SIG-M5 (cell line): ENCODE results near the gene TSEN34.
"Not testable (repeated sequence)": the region's sequence is repeated elsewhere in the genome, so short reads cannot be mapped to it uniquely, and the experiment has no call there.

ENCODE experiments used
- DNase-seq: peaks from one replicate; lab custom pipeline; 2025; lab: John Stamatoyannopoulos, UW

The TSEN34 gene

DNA sequence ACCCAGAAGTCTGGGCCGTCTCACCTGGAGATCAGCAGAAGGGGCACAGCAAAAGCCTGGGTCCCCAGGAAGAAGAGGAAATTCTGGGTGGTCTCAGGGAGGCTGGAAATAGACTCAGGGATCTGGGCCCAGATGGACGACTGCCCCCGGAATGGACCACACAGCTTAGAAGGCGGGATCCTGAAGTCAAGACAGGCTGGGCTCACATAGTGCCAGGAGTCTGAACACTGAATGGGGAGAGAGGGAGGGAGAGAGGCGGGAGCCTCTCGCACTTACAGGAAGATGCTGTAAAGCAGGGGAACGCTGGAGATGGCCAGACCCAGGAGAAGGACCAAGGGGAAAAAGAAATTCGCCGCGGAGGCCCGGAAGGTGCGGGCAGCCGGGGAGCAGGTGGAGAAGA lies 30.3 kb upstream of the TSEN34 start:
- no peak for DNase-seq

DNA sequence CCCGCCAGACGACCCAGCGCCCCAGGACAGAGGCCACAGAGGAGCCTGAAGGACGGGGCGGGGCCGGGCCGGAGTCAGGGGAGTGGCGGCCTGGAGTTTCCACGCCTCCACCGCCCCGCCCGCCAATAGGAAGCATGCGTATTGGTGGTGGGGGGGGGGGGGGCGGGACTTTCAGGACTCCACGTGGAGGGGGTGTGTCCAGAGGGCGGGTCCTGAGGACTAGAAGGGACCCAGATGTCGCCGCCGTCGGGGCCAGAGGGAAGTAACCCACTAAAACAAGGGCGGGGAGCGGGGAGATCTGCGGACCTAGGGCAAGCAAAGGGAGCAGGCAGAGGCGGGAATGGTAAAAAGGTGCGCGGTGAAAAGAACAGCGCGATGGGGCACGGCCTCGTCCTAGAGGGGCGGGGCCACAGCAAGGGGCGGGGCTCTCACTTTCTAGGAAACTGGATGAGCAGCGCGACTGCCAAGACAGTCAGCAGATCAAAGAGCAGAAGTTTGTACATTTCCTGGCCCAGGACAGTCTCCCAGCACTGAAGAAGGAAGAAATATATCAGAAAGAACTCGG lies 28.8 kb upstream of the TSEN34 start:
- DNase-seq = peak; percentile 16

DNA sequence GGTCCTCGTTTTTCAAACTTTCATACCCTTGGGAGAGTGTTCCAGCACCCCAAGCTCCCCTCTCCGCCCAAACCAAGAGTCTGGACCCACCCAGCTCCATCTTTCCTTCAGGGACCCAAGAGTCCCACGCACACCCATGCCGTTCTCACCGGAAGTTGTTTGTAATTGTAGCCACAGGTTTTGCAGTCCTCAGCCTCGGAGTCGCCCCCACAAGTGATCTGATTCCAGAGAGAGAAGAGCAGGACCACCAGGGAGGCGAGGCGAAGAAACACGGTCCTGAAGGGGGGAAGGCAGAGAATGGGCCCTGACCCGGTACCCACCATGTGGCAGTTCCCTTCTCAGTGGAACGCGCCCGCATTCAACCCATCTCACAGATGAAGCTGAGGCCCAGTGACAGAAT lies 28.2 kb upstream of the TSEN34 start:
- DNase-seq = no peak

DNA sequence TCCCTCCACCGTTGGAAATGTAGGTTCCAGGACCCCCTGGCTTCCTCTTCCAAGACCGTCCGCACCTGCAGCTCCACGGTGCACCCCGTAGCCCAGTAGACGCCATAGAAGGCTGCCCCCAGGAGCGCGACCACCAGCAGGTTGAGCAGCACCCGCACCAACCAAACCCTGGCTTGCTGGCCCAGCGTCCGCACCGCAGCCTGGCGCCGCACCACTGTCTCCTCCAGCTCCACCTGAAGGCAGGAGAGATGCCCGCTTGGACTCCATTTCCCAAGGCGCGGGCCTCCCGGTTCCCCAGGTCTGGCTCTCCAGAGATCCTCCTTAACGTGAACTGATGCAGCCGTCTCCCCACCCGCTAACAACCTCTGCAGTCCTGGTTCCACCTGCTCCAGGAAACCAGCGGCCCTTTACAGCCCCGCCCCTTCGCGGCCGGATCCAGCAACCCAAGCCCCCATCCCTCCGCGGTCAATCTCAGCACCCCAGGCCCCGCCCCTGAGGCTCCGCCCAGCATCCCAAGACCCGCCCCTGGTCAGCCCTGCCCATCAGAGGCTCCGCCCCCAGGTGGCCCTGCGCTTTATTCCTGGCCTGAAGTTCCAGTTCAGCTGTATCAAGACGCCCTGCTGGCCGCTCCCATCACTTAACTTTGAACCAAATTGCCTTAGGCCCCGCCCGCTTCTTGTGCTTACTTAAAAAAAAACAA lies 26.6 kb upstream of the TSEN34 start:
- no peak for DNase-seq

DNA sequence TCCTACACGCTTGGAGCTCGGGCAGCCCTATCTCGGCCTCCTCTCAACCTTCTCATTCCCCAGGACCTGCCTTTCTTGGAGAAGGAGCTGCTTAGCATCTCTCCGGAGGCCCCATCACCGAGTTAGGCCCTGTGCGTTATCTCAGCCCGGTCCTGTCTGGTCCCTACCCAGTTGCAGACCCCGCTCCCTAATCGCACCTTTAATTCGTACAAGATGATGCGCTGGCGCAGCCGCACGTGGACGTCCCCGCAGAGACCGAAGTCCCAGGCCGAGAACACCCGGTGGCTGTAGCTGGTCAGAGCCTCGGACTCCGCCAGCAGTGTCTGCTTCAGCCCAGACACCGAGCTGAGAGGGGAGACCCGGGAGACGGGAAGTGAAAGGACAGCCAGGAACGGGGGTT lies 25.9 kb upstream of the TSEN34 start:
- DNase-seq = no peak

DNA sequence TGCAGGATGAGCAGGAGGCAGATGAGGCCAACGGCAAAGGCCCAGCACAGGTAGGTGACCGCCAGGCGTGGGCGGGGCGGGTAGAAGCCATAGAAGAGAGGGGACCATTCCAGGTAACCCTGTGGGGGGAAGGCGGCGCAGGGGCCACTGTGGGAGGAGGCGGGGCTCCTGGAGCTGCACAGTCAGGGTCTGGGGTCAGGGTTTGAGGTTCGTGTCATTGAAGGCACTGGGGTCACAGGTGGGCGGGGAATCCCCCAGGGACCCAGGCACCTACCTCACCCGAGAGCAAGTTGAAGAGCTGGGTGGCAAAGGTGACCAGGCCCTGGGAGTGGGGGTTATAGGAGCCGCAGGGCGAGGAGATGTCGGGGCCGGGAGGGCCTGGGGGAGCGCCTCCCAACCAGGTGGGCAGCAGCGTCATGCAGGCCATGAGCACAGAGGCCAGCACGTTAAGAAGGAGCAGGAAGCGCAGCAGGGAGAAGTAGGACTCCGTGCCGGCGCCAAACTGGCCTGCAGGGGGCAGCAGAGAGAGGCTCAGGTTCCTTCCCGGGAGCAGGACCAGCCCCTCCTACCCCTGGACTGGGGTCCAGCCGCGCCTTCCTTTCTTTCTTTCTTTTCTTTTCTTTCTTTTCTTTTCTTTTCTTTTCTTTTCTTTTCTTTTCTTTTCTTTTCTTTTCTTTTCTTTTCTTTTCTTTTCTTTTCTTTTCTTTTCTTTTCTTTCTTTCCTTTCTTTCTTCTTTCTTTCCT lies 22.8 kb upstream of the TSEN34 start:
- DNase-seq = peak; percentile 7

DNA sequence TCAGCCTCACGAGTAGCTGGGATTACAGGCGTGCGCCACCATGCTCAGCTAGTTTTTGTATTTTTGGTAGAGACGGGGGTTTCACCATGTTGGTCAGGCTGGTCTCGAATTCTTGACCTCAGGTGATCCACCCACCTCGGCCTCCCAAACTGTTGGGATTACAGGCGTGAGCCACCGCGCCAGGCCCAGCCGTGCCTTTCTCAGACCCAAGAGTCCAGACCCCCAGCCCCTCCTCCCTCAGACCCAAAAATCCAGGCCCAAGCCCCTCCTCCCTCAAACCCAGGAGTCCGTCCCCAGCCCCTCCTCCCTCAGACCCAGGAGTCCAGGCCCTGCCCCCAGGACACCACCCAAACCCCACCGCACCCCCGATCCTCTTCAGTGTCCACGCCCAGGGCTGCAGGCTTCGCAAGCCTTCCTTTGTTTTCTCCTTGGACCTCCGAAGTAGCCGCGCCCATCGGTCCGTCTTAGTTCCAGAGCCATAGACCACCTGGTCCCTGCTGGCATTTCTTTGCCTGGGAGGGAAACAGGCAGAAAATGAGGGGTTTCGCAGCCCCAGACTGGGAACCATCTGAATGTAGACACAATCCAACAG lies 21.9 kb upstream of the TSEN34 start:
- DNase-seq = no peak

DNA sequence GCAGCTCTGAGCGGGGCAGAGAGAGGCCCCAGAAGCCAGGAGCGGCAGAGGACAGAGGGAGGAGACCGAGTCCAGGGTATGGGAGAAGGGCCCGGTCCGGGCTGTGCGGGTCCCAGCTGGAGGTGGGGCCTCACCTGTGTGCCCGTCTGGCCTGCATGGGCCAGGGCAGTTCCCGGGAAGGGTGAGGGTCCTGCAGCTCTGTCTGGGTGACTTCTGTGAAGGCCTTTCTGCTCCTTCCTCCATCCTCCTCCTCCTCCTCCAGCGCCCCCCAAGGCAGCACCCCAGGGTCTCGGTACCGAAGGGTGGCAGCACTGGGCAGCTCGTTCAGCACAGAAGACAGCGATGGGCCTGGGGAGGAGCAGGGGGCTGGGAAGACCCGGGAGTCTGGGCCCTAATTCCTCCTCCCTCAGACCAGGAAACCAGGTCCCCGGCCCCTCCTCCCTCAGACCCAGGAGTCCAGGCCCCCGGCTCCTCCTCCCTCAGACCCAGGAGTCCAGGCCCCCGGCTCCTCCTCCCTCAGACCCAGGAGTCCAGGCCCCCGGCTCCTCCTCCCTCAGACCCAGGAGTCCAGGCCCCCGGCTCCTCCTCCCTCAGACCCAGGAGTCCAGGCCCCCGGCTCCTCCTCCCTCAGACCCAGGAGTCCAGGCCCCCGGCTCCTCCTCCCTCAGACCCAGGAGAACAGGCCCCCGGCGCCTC lies 19.2 kb upstream of the TSEN34 start:
- DNase-seq = not testable (repeated sequence)

DNA sequence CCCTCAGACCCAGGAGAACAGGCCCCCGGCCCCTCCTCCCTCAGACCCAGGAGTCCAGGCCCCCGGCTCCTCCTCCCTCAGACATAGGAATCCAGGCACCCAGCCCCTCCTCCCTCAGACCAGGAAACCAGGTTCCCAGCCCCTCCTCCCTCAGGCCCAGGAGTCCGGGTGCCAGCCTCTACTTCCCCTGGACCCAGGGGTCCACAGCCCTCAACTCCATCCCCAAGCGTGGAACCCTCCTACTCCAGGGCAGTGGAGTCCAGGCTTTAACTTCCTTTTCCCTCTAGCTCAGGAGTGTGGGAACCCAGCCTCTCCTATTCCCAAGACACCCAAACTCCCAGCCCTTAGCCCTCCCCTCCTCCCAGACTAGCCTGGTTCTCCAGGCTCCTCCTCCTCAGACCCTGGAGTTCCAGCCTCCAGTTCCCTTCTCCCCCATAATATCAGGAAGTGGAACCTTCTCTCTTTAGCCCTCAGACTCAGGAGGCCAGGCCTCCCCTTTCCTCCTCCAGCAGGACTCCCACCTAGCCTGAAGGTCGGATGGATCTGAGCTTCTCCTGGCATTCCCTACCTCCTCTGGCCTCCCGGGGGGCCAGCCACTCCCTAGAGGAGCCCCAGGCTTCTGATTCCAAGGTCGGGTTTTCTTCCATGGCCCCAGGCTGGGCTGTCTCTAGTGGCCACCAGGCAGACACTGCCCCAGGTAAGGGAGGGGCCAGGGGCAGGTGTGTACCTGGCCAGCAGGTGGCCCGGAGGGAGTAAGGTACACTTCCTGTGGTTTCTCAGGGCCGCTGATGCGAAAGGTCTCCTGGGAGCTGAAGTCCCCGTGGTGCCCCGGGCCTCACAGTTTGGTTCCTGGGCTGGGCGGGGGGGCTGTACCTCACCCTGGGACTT lies 18.4 kb upstream of the TSEN34 start, which contains the start of gene TMC4:
TSS of gene TMC4 (minus strand) at position 690 of the 888 bp plus-strand sequence. CDS start at position 647, 43 bp downstream.
- DNase-seq = no peak

DNA sequence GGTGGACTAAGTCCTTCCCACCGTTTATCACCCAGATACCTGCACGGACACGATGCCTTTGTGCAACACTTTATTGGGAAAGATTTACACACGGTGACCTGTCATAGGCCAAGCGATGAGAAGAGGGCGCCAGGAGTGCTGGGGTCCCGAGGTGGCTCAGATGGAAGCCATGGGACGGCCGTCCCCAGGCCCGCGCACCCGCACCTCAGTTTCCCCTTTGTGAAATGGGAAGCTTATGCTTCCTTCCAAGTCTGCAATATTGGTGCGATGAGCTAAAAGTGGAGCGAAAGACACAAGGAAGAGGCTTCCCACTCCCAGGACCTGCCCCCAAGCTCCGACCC lies 17.8 kb upstream of the TSEN34 start:
- no peak for DNase-seq

DNA sequence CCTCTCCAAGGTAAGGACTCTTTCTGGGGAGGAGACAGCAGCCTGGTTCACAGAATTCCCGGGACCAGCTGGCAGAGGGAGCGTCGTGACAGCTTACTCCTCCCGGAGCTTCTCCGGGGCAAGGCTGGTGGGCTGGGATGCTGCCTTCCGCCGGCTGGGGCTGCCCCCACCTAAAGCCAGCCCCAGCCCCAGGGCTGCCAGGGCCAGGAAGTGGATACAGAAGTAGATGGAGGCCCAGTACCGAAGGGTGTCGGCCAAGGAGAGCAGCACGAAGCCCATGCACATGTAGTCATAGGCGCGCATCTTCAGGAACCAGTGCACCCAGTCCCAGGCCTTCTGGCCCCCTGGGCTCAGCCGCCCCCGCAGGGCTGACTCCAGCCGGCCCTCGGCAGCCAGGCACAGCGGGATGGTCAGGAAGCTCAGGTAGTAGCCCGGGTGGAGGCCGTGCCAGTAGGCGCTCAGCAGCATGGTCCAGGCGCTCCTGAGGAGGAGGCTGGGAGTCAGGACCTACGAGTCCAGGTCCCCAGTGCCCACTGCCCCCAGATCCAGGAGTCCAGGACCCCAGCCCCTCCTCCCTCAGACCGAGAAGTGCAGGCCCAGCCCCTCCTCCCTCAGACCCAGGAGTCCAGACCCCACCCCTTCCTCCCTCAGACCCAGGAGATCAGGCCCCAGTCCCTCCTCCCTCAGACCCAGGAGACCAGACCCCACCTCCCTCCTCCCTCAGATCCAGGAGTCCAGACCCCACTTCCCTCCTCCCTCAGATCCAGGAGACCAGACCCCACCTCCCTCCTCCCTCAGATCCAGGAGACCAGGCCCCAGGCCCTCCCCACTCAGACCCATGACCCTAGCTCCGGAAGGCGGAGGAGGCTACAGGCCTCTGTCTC lies 16.9 kb upstream of the TSEN34 start:
- no peak for DNase-seq

DNA sequence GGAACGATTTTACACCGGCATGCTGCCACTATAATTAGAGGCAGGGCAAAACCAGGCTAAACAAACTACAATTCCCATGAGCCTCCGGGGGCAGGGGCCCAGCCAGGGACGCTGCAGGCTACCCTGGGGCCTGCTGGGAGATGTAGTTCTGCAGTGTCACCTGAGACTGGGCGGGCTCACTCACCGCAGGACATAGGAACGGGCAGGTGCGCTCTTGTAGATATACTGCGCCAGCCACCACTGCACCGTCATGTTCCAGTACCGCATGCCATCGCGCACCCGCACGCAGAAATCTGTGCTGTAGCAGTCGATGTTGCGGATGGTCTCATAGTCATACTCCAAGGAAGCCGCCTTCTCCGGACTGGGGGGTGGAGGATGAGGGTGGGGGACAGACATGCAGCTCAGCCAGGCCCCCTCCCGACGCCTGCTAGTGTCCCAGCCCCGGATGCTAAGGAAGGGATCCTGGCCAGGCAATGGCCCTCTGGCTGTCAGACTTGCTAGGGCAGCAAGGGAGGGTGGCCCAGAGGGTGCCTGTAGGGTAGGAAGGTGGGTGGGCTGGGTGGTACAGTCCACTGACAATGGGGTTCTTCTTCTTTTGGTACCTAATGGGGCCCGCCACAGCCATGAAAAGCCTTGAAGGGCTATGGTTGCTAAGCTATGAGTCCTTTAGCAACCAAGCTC lies 12.4 kb upstream of the TSEN34 start:
- DNase-seq = no peak

DNA sequence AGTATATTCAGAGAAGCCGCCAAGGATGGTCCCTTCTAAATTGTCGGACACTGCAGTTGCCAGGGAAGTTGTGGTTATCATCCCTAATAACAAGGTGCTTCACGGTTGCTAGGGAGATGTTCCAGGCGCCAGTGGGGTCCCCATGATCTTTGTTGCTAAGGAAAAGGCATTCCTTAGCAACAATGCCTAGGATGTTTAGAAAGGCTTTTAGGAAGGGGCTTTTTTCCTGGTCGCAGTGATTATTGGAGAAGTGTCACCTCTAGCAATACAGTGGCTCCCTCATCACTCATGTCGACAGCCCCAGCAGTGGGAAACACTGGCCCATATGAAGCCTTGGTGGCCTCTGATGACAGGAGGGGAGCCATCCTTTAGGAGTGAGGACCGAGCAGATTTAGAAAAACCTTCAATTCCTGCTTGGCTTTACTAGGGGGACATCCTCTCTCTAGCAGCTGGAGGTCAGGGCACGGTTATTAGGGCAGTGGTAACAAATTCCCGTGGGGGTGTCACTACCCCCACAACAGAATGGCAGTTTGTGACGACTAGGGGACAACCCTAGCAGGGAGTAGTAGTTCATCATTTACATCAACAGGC lies 11.8 kb upstream of the TSEN34 start:
- no peak for DNase-seq

DNA sequence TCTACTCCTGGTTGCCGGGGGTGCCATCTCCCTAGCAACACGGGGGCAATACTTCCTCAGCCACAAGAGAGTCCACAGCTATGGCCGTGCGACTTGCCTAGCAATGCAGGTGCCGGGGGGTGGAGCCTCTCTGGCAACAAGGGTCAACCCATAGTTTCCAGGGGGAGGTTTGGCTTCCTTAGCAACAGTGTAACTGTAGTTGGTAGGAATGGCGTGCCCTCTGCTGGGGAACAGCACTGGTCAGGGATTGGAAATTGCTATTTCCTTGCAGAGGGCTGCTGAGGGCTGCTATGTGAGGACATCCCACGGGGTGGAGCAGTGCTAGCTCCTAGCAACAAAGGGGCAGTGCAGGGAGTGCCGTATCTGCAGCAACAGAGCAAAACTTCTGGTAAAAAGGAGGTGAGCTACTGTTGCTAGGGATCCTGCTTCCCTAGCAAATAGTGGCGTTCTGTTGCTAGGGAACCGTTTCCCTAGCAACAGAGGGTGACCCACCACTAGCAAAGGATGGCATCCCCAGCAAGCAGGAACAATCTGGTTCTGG lies 11.1 kb upstream of the TSEN34 start:
- DNase-seq = no peak

DNA sequence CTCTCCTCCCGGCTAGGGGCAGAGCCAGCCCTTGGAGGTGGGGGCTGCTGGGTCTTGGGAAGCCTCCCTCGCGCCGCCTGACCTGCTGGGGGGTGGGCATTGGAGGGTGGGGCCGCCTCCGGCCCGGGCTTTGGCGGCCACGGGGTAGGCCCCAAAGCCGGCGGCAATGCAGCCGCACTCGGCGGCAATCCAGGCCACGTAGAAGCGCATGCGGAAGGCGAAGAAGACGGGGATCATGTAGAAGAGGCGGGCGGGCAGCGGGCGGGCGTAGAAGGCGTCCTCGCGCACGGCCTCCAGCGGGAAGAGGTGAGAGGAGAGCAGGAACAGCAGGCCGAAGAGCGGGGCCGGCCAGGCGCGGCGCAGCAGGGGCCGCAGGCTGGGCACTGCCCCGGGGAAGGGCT lies 10.4 kb upstream of the TSEN34 start:
- DNase-seq = no peak

DNA sequence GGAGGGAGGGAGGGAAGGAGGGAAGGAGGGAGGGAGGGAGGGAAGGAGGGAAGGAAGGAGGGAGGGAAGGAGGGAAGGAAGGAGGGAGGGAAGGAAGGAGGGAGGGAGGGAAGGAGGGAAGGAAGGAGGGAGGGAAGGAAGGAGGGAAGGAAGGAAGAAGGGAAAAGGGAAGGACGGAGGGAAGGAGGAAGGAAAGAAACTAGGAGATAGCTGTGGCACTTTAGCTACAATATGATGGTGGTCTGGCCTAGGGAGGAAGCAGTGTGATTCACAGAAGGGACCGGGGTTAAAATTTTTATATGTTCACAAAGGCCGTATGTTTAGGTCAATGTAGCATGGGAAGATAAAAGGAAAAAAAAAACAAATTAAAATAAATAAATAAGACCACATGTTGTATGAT lies 9.2 kb upstream of the TSEN34 start:
- DNase-seq = not testable (repeated sequence)

DNA sequence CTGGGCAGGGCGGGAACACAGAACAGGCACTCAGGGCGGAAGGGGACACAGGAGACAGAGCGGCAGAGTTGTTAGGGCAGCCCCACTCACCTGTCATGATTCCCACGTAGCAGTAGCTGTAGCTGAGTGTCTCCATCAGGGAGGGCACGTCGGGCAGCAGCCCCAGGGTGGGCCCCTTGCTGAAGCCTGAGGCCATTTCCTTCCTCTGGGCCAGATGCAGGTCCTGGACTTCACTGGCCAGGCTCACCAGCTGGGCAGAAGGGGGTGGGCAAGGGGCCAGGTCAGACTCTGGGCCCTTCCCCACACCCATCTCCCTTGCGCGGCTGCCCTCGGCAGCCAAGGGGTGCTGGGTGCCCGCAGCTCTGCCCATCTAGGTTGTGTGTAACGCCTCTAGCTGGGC lies 7.7 kb upstream of the TSEN34 start:
- DNase-seq = no peak

DNA sequence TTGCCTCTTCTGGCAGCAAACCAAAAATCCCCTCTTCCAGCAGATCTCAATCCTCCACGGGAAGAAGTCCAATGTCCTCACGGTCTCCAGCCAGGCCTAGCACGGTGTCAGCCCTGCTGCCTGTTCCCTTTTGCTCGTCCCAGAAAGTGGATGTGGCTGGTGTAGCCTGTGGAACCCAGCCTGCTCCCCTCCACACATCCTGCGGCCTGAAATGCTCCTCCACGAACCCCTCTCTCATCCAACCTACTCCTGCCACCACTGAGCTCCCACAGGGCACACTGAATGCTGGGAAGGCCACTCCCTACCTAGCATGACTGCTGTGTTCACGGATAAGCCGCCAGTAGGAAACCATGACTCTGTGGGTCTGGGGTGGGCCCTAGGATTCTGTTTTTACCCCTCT lies 4.8 kb upstream of the TSEN34 start:
- no peak for DNase-seq

DNA sequence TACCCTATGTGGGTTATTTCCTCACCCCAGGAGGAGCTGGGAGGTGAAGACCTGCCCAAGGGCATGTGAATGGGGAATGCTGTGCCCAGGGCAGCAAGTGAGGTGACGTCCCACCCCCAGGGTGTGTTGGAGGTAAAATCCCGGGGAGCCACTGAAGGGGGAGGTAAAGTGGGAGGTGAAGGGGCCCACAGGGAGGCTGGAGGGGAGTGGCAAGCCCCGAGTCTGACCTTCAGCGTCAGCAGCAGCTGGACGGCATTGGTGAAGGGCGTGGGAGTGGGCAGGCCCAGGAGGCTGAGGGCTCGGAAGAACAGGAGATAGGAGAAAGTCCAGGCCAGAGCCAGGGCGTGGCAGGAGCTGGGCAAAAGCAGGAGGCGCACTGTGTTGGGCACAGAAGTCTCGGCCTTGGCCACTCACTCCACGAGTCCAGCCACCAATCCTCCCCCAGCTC lies 4.2 kb upstream of the TSEN34 start:
- no peak for DNase-seq
